Measurements from ENCODE around the gene CALN1. TPM values are rescaled to one million over a fixed set of nuclear protein-coding genes. Genes with fewer than 3 reads are reported as not detected.

CALN1 gene
- total RNA-seq, 4 donors from 2014 or later = 0.04 TPM; not detected in 3

GRCh38 chr7:72244826-72245398, 167.2 kb downstream of the CALN1 start:
- H3K27me3 ChIP-seq = no peaks in the 10 kb centered on the region
- no peak overlapping the region for H3K4me3 ChIP-seq
- no peak for ATAC-seq
- TF ChIP-seq POLR2AphosphoS5 (IDR thresholded peaks at IDR 0.05) (no peak), EP300 (IDR thresholded peaks at IDR 0.05) (no peak), CTCF (IDR thresholded peaks at IDR 0.05) (no peak), POLR2A (IDR thresholded peaks at IDR 0.05) (no peak)
- H3K9me3 ChIP-seq = peaks cover 0 to 20% (median 0%) of the 10 kb centered on the region in 3 donors
- no peaks in the 10 kb centered on the region for H3K36me3 ChIP-seq
- no peak overlapping the region for H3K27ac ChIP-seq
- 64 to 65% methylated on average over 5 to 8 of the region's 10 CpGs for WGBS, 2 donors (ENCODE audit: low coverage in 1 of 2)
- H3K4me1 ChIP-seq = no peaks in the 10 kb centered on the region

GRCh38 chr7:72243329-72243728, 168.8 kb downstream of the CALN1 start:
- H3K36me3 ChIP-seq = no peaks in the 10 kb centered on the region
- H3K4me1 ChIP-seq = no peaks in the 10 kb centered on the region
- H3K9me3 ChIP-seq = peaks cover 0 to 14% (median 0%) of the 10 kb centered on the region in 3 donors
- TF ChIP-seq POLR2A (IDR thresholded peaks at IDR 0.05) (no peak), POLR2AphosphoS5 (IDR thresholded peaks at IDR 0.05) (no peak), CTCF (IDR thresholded peaks at IDR 0.05) (no peak), EP300 (IDR thresholded peaks at IDR 0.05) (no peak)
- H3K27me3 ChIP-seq = peaks cover 4% of the 10 kb centered on the region
- no peak overlapping the region for H3K4me3 ChIP-seq
- no peak for ATAC-seq
- H3K27ac ChIP-seq = no peak overlapping the region
- WGBS, 2 donors (ENCODE audit: low coverage in 1 of 2) = 50 to 76% methylated on average over 1 to 6 of the region's 6 CpGs

- H3K9me3 ChIP-seq = no peaks in the 10 kb centered on the region
- WGBS, 2 donors (ENCODE audit: low coverage in 1 of 2) = 61 to 63% methylated on average over 4 to 5 of the region's 5 CpGs
- H3K4me3 ChIP-seq = no peak overlapping the region
- no peaks in the 10 kb centered on the region for H3K36me3 ChIP-seq
- TF ChIP-seq EP300 (IDR thresholded peaks at IDR 0.05) (no peak), POLR2A (IDR thresholded peaks at IDR 0.05) (no peak), POLR2AphosphoS5 (IDR thresholded peaks at IDR 0.05) (no peak), CTCF (IDR thresholded peaks at IDR 0.05) (no peak)
- peaks cover 4% of the 10 kb centered on the region for H3K27me3 ChIP-seq
- H3K27ac ChIP-seq = no peak overlapping the region
- H3K4me1 ChIP-seq = no peaks in the 10 kb centered on the region
- ATAC-seq = no peak
Observed at GRCh38 chr7:72235351-72235750, 176.8 kb downstream of the CALN1 start.

GRCh38 chr7:72234086-72234485, 178.1 kb downstream of the CALN1 start:
- 54 to 63% methylated on average over 2 to 3 of the region's 3 CpGs for WGBS, 2 donors (ENCODE audit: low coverage in 1 of 2)

More at GRCh38 chr7:72234086-72234485, 178.1 kb downstream of the CALN1 start:
- no peak for TF ChIP-seq POLR2AphosphoS5 (IDR thresholded peaks at IDR 0.05)
- no peak for TF ChIP-seq POLR2A (IDR thresholded peaks at IDR 0.05)
- no peak for TF ChIP-seq EP300 (IDR thresholded peaks at IDR 0.05)
- no peak for TF ChIP-seq CTCF (IDR thresholded peaks at IDR 0.05)
- H3K9me3 ChIP-seq = no peaks in the 10 kb centered on the region
- no peak overlapping the region for H3K27ac ChIP-seq
- no peak for ATAC-seq
- H3K4me1 ChIP-seq = no peaks in the 10 kb centered on the region
- H3K4me3 ChIP-seq = no peak overlapping the region
- no peaks in the 10 kb centered on the region for H3K36me3 ChIP-seq
- H3K27me3 ChIP-seq = peaks cover 4% of the 10 kb centered on the region

Data from gastroesophageal sphincter (tissue), 4 donors.